Activated naive CD4-positive, alpha-beta T cell treated with anti-CD3 and anti-CD28 coated beads for 36 hours (primary cell): Measurements from ENCODE around the gene ULBP2. TPM values are rescaled to one million over a fixed set of nuclear protein-coding genes. Genes with fewer than 3 reads are reported as not detected.
A peak's percentile ranks its signal among the peaks of the same experiment; 100 is the strongest.
"Not testable (repeated sequence)": the region's sequence is repeated elsewhere in the genome, so short reads cannot be mapped to it uniquely, and the experiment has no call there.

Source experiments
- CTCF ChIA-PET: fragments of 350-600 bp; sonication (Branson Sonifier 250); formaldehyde crosslinking; loops from one replicate; lab custom pipeline; 2021; ENCODE audit warnings: antibody characterized with exemption; lab: Charles Lee
- DNase-seq: peaks from one replicate; pipeline ENCODE4 v3.0.0-alpha.2; 2020
- H3K27ac Mint-ChIP-seq: one replicate; pipeline ENCODE4 v1.8.0; 2021; ENCODE audit warnings: mild to moderate bottlenecking, mixed read lengths
- H3K27me3 Mint-ChIP-seq: one replicate; pipeline ENCODE4 v1.8.0; 2021; ENCODE audit warnings: low read depth, mixed read lengths
- H3K36me3 Mint-ChIP-seq: one replicate; pipeline ENCODE4 v1.8.0; 2021; ENCODE audit warnings: low read depth, mixed read lengths
- H3K4me1 Mint-ChIP-seq: one replicate; pipeline ENCODE4 v1.8.0; 2021; ENCODE audit warnings: low read depth, mixed read lengths
- H3K4me3 Mint-ChIP-seq: one replicate; pipeline ENCODE4 v1.8.0; 2021; ENCODE audit warnings: mild to moderate bottlenecking, moderate library complexity, mixed read lengths
- H3K9me3 Mint-ChIP-seq: one replicate; pipeline ENCODE4 v1.8.0; 2021; ENCODE audit warnings: mixed read lengths
- intact Hi-C: fragments of 100-400 bp; cut with micrococcal nuclease; formaldehyde crosslinking; loops from one replicate; pipeline ENCODE4 v1.15.1; 2023
- total RNA-seq, 2 experiments: library from RNA; stranded (reverse); gene quantifications; one replicate each; pipeline ENCODE4 v1.2.3, GENCODE V29; 2021

ULBP2 gene
- total RNA-seq, 2 experiments from 2014 or later, result 0.69 to 1.4 TPM

DNA sequence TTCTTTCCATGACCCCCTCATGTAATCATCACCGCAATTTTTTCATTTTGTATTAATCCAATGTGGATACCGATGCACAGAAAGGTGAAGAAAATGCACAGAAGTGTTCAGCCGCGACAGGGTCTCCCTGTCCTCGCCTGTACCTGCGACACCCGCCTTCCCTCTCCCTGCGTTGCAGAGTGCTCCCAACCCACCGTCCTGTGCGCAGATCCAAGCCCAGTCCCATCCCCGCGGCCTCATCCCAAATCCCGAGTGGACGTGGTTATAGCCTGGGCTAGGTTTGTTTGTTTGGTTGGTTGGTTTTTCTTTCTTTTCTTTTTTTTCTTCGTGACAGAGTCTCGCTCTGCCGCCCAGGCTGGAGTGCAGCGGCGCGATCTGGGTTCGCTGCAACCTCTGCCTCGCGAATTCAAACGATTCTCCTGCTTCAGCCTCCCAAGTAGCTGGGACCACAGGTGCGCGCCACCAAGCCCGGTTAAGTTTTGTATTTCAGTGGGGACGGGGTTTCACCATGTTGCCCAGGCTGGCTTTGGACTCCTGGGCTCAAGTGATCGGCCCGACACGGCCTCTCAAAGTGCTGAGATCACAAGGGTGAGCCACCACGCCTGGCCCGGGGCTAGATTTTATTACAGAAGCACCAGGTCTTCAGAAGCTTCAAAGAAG, 18.4 kb upstream of the ULBP2 start:
- peaks cover 15% of the 10 kb centered on the region for H3K4me1 Mint-ChIP-seq
- CTCF ChIA-PET, result interaction anchor here (0.9 to 2.5 kb wide), 6 partner anchors 23 to 90 kb away, joined by 3 to 19 read pairs (median 7); no protein-coding TSS in a partner anchor
- no peak for DNase-seq
- H3K36me3 Mint-ChIP-seq, result no peaks in the 10 kb centered on the region
- intact Hi-C loops, result loop anchor here (1.0 to 10.0 kb wide), 4 partner anchors 59 to 359 kb away; partner anchors contain the start of genes KATNA1, LATS1 and LRP11
- H3K9me3 Mint-ChIP-seq, result no peaks in the 10 kb centered on the region
- H3K27ac Mint-ChIP-seq, result no peak overlapping the region
- peak overlapping the region; percentile 76 for H3K4me3 Mint-ChIP-seq
- peaks cover 60% of the 10 kb centered on the region for H3K27me3 Mint-ChIP-seq

DNA sequence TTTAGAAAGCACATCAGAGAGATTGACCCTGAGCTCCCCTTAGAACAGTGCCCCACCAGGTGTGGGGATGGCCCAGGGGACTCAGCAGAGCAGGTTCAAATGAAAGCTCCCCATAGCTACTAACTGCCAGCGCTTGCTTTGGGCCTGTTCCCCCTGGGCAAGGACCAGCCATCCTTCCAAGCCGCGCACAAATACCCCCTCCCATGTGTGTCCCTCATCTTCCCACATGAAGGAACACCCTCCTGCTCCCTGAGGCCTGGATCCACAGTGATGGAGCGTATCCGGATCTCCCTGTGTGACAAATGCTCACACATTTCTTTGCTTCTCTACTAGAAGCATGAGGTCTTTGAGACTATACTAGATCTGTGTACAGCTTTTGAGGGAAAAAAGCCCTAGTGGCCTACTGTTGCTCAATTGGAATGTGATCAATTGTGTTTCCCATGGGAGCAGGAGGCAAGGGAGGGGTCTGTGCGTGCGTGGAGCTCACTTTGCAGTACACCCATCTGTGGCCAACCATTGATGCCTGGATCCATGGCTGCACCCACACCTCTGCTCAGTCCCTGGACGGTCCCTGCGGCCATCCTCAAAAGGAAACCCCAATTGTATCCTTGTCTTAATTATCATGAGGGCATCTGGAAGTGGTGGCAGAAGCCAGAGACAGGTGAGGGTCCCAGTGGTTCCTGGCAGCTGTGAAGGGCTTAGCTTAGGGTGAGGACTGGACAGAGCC, 17.4 kb upstream of the ULBP2 start:
- Mint-ChIP-seq H3K27ac (no peak overlapping the region), H3K4me3 (no peak overlapping the region), H3K27me3 (peaks cover 69% of the 10 kb centered on the region), H3K4me1 (peaks cover 15% of the 10 kb centered on the region), H3K36me3 (no peaks in the 10 kb centered on the region), H3K9me3 (no peaks in the 10 kb centered on the region)
- CTCF ChIA-PET, result interaction anchor here (0.9 to 2.5 kb wide), 7 partner anchors 24 to 91 kb away, joined by 3 to 19 read pairs (median 7); no protein-coding TSS in a partner anchor
- intact Hi-C loops, result loop anchor here (10.0 kb wide), 1 partner anchor 280 kb away; the partner anchor contains the start of gene KATNA1
- no peak for DNase-seq

DNA sequence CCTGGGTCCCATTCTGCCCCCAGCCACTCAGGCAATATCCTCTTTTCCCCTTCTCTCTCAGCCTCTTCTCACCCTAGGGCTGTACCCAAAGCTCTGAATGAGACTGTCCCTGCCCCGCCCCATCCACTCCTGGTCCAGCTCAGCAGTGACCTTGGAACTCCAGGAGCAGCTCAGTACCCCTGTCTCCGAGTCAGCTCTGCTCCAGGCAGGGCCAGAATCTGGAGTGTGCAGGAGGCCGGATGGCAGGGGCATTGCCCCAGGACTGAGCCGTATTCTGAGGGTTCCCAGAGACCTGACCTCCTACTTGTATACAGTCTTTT, 16.9 kb upstream of the ULBP2 start:
- DNase-seq, result no peak
- CTCF ChIA-PET, result interaction anchor here (0.8 to 2.5 kb wide), 6 partner anchors 59 to 91 kb away, joined by 3 to 19 read pairs (median 8); no protein-coding TSS in a partner anchor
- no peak overlapping the region for H3K4me3 Mint-ChIP-seq
- H3K9me3 Mint-ChIP-seq, result no peaks in the 10 kb centered on the region
- no peak overlapping the region for H3K27ac Mint-ChIP-seq
- no peaks in the 10 kb centered on the region for H3K36me3 Mint-ChIP-seq
- H3K4me1 Mint-ChIP-seq, result peaks cover 15% of the 10 kb centered on the region
- intact Hi-C loops, result loop anchor here (10.0 kb wide), 1 partner anchor 280 kb away; the partner anchor contains the start of gene KATNA1
- peaks cover 74% of the 10 kb centered on the region for H3K27me3 Mint-ChIP-seq

DNA sequence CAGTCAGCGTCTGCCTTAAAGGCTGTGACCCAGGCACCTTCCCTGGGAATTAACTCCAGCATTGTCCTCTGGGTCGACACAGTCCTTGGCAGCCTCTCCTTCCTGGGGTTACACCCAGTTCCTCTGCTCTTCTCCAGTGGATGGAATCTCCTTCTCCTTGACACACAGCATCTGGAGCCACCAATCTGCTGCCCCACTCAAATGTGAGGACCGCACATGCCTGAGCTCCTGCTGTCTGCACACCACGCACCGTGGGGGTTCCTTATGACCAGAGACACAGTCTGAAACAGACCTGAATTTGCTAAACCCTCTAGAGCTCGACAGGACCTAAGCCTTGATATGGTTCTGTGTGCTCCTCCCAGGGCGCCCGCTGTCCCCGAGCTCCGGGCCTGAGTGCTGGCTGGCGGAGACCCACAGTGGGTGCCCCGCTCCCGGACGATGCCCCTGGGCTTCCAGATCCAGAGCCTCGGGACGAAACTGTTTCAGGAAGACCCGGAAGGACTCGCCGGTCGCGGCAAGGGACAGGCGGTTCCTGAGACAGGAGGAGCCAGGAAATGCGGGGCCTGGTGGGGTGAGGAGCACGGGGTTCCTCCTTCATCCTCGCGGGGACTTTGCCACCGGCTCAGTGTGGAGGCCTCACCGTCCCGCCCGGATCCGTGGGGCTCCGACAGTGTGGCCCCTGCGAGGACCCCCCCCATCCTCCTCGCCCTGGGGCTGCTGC, 16.4 kb upstream of the ULBP2 start:
- peaks cover 15% of the 10 kb centered on the region for H3K4me1 Mint-ChIP-seq
- CTCF ChIA-PET, result interaction anchor here (0.8 to 2.5 kb wide), 6 partner anchors 60 to 92 kb away, joined by 3 to 19 read pairs (median 8); no protein-coding TSS in a partner anchor
- H3K4me3 Mint-ChIP-seq, result peak overlapping the region; percentile 14
- H3K27ac Mint-ChIP-seq, result no peak overlapping the region
- intact Hi-C loops, result loop anchor here (10.0 kb wide), 1 partner anchor 281 kb away; the partner anchor contains the start of gene KATNA1
- no peaks in the 10 kb centered on the region for H3K36me3 Mint-ChIP-seq
- H3K27me3 Mint-ChIP-seq, result peaks cover 79% of the 10 kb centered on the region
- DNase-seq, result no peak
- no peaks in the 10 kb centered on the region for H3K9me3 Mint-ChIP-seq

DNA sequence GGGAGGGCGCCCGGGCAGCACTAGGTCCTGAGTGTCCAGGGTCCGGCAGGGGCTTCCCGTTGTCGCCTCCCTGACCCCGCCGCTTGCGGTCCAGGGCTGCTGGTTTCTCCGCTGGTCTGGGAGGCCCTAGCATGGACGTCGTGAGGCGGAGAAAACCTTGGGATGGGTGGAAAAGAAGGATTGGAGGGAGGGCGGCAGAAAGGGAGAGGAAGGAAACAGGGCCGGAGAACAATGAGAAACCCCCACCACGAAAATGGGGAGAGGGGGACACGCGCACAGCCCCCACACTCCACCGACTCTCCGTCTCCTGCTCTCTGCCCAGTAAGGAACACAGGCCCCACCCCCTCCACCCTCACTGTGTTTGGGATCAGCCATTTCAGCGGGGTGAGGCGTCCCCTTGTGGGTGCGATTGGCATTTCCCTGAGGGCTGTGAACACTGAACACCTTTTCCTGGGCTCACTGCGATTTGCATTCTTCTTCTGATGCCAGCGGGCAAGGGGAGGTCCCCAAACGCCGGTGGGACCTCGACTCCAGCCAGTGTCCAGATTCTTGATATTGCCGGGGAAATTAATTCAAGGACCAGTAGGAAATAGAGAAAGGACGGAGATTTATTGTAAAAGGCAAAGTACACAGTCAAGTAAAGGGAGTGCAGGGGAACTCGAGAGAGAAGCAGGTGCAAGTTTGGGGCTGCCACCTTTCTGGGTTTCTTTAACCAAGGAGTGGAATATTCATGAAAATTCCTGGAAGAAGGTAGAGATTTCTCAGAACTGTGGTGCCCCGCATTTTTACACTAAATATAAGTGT, 15.6 kb upstream of the ULBP2 start:
- peak overlapping the region; percentile 44 for H3K4me3 Mint-ChIP-seq
- H3K27ac Mint-ChIP-seq, result no peak overlapping the region
- H3K9me3 Mint-ChIP-seq, result no peaks in the 10 kb centered on the region
- DNase-seq, result peak; percentile 93
- no peaks in the 10 kb centered on the region for H3K36me3 Mint-ChIP-seq
- peaks cover 15% of the 10 kb centered on the region for H3K4me1 Mint-ChIP-seq
- H3K27me3 Mint-ChIP-seq, result peaks cover 78% of the 10 kb centered on the region
- CTCF ChIA-PET, result interaction anchor here (0.8 to 2.5 kb wide), 7 partner anchors 20 to 92 kb away, joined by 3 to 19 read pairs (median 3); no protein-coding TSS in a partner anchor
- intact Hi-C loops, result loop anchor here (1.0 to 10.0 kb wide), 7 partner anchors 61 to 897 kb away; partner anchors contain the start of genes KATNA1 and PPIL4

DNA sequence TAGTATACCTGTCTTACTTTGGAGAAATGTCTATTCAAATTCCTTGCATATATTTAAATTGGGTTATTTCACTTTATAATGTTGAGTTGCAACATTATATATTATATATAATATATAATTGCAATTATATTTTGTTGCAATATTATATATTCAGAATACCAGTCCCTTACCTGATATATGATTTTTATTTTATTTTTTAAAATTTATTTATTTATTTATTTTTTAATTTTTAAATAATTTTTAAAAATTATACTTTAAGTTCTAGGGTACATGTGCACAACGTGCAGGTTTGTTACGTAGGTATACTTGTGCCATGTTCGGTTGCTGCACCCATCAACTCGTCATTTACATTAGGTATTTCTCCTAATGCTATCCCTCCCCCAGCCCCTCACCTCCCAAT, 14.8 kb upstream of the ULBP2 start:
- CTCF ChIA-PET, result interaction anchor here (0.8 to 1.0 kb wide), 3 partner anchors 21 to 86 kb away, joined by 3 read pairs; no protein-coding TSS in a partner anchor
- intact Hi-C loops, result loop anchor here (2.0 to 10.0 kb wide), 2 partner anchors 282 to 898 kb away; partner anchors contain the start of gene KATNA1
- not testable (repeated sequence) for H3K36me3 Mint-ChIP-seq

DNA sequence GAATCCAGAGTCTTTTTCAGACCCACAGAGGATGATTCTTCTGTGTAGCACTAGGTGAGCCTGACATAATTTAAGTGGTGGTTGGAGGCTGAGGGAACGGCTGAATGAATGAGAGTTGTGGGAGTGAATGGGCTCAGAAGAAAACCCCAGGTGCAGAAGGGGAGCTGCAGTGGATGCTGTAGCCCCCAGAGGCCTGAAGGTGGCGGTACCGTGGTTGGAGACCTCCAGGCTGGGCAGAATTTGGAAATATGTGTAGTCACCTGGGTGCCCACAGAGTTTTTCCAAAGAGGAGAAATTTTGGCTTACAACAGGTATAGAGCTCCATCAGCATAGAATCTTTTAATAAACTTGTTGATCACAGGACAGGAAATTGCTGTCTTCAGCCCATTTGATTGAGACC, 12.4 kb upstream of the ULBP2 start:
- Mint-ChIP-seq H3K4me1 (peaks cover 8% of the 10 kb centered on the region), H3K36me3 (no peaks in the 10 kb centered on the region), H3K9me3 (no peaks in the 10 kb centered on the region), H3K27me3 (peaks cover 68% of the 10 kb centered on the region), H3K4me3 (no peak overlapping the region), H3K27ac (no peak overlapping the region)
- intact Hi-C loops, result loop anchor here (10.0 kb wide), 1 partner anchor 285 kb away; the partner anchor contains the start of gene KATNA1
- no peak for DNase-seq
- CTCF ChIA-PET, result interaction anchor here (0.8 to 1.2 kb wide), 4 partner anchors 52 to 151 kb away, joined by 3 to 5 read pairs (median 4); no protein-coding TSS in a partner anchor

More for the DNA sequence above, 14.8 kb upstream of the ULBP2 start:
- not testable (repeated sequence) for H3K9me3 Mint-ChIP-seq, H3K4me3 Mint-ChIP-seq, H3K27ac Mint-ChIP-seq, DNase-seq
- Mint-ChIP-seq H3K4me1 (peaks cover 15% of the 10 kb centered on the region), H3K27me3 (peaks cover 73% of the 10 kb centered on the region)

DNA sequence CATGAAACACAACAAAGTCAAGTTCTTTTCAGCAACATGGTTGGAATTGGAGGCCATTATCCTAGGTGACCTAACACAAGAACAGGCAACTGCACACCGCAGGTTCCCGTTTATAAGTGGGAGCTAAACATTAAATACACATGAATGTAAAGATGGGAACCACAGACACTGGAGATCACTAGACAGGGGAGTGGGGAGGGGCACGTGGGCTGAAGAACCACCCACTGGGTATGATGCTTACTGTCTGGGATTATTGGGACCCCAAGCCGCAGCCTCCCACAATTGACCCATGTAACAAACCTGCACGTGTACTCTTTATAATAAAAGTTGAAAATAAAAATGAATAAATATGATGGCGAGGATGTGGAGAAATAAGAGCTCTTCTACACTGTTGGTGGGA, 10.3 kb upstream of the ULBP2 start:
- Mint-ChIP-seq H3K4me3 (no peak overlapping the region), H3K27ac (no peak overlapping the region), H3K9me3 (no peaks in the 10 kb centered on the region), H3K27me3 (peaks cover 69% of the 10 kb centered on the region), H3K36me3 (no peaks in the 10 kb centered on the region), H3K4me1 (peaks cover 4% of the 10 kb centered on the region)
- intact Hi-C loops, result no loop called here
- no peak for DNase-seq
- CTCF ChIA-PET, result interaction anchor here (0.6 to 1.3 kb wide), 3 partner anchors 36 to 97 kb away, joined by 3 to 4 read pairs (median 3); no protein-coding TSS in a partner anchor

DNA sequence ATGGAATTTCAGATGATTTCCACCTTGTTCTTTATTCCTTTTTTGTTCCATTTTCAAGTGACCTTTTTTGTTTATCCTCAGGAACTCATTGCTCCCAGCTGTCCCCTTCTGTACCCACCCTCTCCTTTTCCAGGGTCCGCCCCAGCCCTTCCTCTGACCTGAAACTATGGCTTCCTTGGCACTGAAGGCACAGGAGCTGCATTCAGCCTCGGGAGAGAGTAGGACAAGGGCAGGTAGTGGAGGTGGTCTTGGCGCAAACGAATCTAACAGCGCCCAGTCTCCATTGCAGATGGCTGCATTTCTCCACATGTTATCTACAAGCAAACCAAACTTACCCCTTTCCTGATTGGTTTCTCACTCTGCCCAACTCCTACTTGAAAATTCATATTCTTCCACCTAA, 8.8 kb upstream of the ULBP2 start:
- intact Hi-C loops, result no loop called here
- peaks cover 4% of the 10 kb centered on the region for H3K4me1 Mint-ChIP-seq
- H3K9me3 Mint-ChIP-seq, result no peaks in the 10 kb centered on the region
- H3K27me3 Mint-ChIP-seq, result peaks cover 73% of the 10 kb centered on the region
- no peak overlapping the region for H3K4me3 Mint-ChIP-seq
- CTCF ChIA-PET, result interaction anchor here (0.7 kb wide), 1 partner anchor 75 kb away, joined by 3 read pairs; no protein-coding TSS in a partner anchor
- H3K36me3 Mint-ChIP-seq, result no peaks in the 10 kb centered on the region
- DNase-seq, result no peak
- H3K27ac Mint-ChIP-seq, result no peak overlapping the region

DNA sequence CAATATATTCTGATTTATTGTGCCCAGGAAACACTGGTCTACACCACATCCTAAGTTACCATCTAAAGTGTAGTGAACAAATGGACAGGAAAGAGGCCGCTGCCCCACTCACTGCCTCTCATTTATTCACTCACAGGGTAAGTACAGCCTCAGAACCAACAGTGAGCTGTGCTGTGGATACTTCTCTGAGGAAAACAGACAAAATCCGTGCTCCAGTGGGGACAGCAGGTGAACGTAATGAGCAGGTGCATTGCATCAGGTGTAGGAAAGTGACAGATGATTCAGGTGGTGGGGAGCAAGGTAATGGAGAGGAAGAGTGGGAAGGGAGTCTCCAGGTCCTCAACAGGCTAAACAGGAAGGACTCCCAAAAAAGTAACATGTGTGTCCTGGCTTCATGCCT, 8.4 kb upstream of the ULBP2 start:
- Mint-ChIP-seq H3K27ac (no peak overlapping the region), H3K27me3 (peaks cover 73% of the 10 kb centered on the region), H3K36me3 (no peaks in the 10 kb centered on the region), H3K9me3 (no peaks in the 10 kb centered on the region), H3K4me3 (no peak overlapping the region), H3K4me1 (peaks cover 8% of the 10 kb centered on the region)
- DNase-seq, result no peak
- CTCF ChIA-PET, result interaction anchor here (0.7 kb wide), 1 partner anchor 74 kb away, joined by 3 read pairs; no protein-coding TSS in a partner anchor
- intact Hi-C loops, result no loop called here
